ENCODE results near the gene LGALS7B. TPM values are rescaled to one million over a fixed set of nuclear protein-coding genes. Genes with fewer than 3 reads are reported as not detected.
"Not testable (repeated sequence)": the region's sequence is repeated elsewhere in the genome, so short reads cannot be mapped to it uniquely, and the experiment has no call there.

Gene LGALS7B
- total RNA-seq, 4 donors from 2014 or later = 3,936 to 6,716 (median 4,891) TPM

DNA sequence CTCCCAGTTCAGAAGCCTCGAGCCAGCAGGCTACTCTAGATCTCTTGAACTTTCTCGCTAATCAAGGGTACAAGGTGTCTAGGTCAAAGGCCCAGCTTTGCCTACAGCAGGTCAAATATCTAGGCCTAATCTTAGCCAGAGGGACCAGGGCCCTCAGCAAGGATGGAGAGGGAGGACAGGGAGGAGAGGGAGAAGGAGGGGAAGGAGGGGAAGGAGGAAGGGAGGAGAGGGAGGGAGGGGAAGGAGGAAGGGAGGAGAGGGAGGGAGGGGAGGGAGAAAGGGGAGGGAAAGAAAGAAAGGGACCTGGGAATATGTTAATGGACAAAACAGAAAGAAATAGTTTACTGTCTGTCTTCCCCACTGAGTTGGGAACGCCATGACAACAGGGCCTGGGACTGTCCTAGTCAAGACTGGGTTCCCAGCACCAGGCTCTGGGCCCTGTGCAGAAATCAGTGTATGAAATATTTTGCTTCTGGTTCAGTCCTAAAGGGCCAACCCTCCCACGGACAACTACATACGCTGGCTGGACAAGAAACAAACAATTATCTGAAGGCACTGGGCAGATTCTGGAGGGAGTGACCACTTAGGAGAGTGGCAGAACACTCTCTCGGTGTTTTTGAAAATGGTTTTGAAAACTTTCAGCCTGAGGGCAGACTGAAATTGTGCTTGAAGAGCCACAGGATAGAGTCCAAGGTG is 38.0 kb downstream of the LGALS7B start:
- WGBS, 2 donors = 77 to 78% methylated on average over 6 of the region's 6 CpGs
- no peak overlapping the region for H3K4me3 ChIP-seq (ENCODE audit: low read depth, poor library complexity, severe bottlenecking)
- DNase-seq (ENCODE audit: low spot score in 2 of 2) = no peak
- TF ChIP-seq, protein P1, sequence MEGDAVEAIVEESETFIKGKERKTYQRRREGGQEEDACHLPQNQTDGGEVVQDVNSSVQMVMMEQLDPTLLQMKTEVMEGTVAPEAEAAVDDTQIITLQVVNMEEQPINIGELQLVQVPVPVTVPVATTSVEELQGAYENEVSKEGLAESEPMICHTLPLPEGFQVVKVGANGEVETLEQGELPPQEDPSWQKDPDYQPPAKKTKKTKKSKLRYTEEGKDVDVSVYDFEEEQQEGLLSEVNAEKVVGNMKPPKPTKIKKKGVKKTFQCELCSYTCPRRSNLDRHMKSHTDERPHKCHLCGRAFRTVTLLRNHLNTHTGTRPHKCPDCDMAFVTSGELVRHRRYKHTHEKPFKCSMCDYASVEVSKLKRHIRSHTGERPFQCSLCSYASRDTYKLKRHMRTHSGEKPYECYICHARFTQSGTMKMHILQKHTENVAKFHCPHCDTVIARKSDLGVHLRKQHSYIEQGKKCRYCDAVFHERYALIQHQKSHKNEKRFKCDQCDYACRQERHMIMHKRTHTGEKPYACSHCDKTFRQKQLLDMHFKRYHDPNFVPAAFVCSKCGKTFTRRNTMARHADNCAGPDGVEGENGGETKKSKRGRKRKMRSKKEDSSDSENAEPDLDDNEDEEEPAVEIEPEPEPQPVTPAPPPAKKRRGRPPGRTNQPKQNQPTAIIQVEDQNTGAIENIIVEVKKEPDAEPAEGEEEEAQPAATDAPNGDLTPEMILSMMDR (IDR thresholded peaks at IDR 0.05) = no peak
- no peak for TF ChIP-seq POLR2A (IDR thresholded peaks at IDR 0.05)
- intact Hi-C loops (cut with DNase I; ENCODE audit: low total_unique reads) = no loop called here

DNA sequence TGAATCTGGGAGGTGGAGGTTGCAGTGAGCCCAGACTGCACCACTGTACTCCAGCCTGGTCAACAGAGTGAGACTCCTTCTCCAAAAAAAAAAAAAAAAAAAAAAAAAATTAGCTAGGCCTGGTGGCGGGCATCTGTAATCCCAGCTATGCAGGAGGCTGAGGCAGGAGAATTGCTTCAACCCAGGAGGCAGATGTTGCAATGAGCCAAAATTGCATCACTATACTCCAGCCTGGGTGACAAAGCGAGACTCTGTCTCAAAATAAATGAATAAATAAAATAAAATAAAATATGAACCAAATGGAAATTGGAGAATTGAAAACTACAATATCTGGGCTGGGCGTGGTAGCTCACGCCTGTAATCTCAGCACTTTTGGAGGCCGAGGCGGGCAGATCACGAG is 40.2 kb downstream of the LGALS7B start:
- H3K4me3 ChIP-seq (ENCODE audit: low read depth, poor library complexity, severe bottlenecking); DNase-seq (ENCODE audit: low spot score in 2 of 2); intact Hi-C loops (cut with DNase I; ENCODE audit: low total_unique reads): not testable (repeated sequence)
- 94 to 95% methylated on average over 7 of the region's 7 CpGs for WGBS, 2 donors

DNA sequence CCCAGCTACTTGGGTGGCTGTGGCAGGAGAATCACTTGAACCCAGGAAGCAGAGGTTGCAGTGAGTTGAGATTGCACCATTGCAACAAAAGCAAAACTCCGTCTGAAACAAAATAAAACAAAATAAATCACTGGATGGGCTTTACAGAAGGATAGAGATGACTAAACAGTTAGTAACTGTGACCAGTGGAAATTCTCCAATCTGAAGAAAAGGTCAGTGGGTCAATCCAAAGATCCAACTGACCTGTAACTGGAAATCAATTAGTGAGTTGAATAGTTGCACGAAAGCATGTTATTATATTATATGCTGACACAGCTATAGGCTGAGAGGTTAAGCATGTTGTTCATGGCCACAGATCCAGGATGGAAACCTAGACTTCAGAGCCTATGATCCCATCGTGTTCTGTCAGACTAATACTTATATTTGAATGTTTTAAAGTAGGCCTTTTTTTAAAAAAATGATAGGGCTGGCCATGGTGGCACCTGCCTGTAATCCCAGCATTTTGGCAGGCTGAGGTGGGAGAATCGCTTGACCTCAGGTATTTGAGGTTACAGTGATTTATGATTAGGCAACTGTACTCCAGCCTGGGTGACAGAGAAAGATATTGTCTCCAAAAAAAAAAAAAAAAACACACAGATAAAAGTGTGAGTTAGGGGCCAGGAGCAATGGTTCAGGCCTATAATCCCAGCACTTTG is 41.2 kb downstream of the LGALS7B start:
- 68 to 73% methylated on average over 4 of the region's 4 CpGs for WGBS, 2 donors
- no peak for DNase-seq (ENCODE audit: low spot score in 2 of 2)
- TF ChIP-seq, protein P1 (IDR thresholded peaks at IDR 0.05) = no peak
- no peak for TF ChIP-seq POLR2A (IDR thresholded peaks at IDR 0.05)
- no peak overlapping the region for H3K4me3 ChIP-seq (ENCODE audit: low read depth, poor library complexity, severe bottlenecking)
- intact Hi-C loops (cut with DNase I; ENCODE audit: low total_unique reads) = loop anchor here (10.0 kb wide), 1 partner anchor 195 kb away; no protein-coding TSS in a partner anchor

DNA sequence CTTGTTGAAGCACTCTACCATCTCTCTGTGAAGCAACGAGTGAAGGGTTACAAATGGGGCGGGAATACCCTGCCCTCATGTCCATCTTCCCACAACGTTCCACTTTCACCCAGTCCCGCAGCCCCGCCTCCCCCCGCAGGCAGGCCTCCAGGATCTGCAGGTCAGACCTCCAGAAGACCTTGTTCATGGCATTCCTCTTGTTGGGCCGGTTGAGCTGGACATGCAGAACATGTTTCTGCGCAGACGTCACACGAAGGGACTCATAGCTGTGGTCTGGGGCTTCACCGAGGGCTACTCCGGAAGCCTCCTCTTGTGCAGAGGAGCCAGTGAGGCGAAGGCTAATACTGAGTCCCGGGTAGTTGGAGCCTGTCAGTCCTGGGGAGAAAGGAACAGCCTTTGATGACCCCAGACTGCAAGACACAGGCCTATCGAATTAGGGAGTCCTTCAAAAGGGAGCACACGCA is 42.2 kb downstream of the LGALS7B start:
- intact Hi-C loops (cut with DNase I; ENCODE audit: low total_unique reads) = loop anchor here (10.0 kb wide), 1 partner anchor 196 kb away; no protein-coding TSS in a partner anchor
- peak in 1 of 2 donors; percentile 56 for DNase-seq (ENCODE audit: low spot score in 2 of 2)
- 7% methylated on average over 11 to 15 of the region's 16 CpGs for WGBS, 2 donors
- TF ChIP-seq, protein P1 (IDR thresholded peaks at IDR 0.05) = no peak
- no peak for TF ChIP-seq POLR2A (IDR thresholded peaks at IDR 0.05)
- H3K4me3 ChIP-seq (ENCODE audit: low read depth, poor library complexity, severe bottlenecking) = peak overlapping the region; percentile 60

DNA sequence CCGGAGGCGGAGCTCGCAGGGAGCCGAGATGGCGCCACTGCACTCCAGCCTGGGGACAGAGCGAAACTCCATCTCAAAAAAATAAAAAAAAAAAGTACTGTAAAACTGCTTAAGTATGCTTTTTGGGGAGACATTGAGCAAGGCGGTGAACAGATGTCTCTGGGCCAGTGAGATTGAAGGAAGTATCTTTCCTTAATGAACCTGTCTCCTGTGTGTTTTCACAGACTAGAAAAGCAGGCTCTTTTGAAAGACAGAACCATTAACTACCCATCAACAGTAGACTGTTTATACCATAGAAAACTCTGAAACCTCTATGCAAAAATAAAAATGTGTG is 44.1 kb downstream of the LGALS7B start:
- no peak overlapping the region for H3K4me3 ChIP-seq (ENCODE audit: low read depth, poor library complexity, severe bottlenecking)
- DNase-seq (ENCODE audit: low spot score in 2 of 2) = no peak
- TF ChIP-seq, protein P1 (IDR thresholded peaks at IDR 0.05) = no peak
- TF ChIP-seq POLR2A (IDR thresholded peaks at IDR 0.05) = no peak
- WGBS, 2 donors = 81 to 82% methylated on average over 7 of the region's 7 CpGs
- intact Hi-C loops (cut with DNase I; ENCODE audit: low total_unique reads) = loop anchor here (10.0 kb wide), 1 partner anchor 198 kb away; no protein-coding TSS in a partner anchor

DNA sequence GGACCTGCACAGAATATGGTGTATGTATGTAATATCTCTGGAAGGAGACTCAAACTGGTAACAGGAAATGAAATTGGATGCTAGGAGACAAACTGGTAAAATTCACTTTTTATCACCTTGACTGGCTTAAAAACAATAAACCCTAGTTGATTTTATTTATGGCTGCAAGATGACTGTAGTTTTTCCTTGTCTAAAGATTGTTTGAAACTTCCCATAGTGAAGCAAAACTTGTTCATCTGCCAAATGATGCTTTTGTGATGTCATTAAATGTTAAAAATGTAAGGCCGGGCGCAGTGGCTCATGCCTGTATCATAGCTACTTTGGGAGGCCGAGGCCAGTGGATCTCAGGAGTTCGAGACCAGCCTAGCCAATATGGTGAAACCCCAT is 45.1 kb downstream of the LGALS7B start:
- no peak overlapping the region for H3K4me3 ChIP-seq (ENCODE audit: low read depth, poor library complexity, severe bottlenecking)
- TF ChIP-seq, protein P1 (IDR thresholded peaks at IDR 0.05) = no peak
- TF ChIP-seq POLR2A (IDR thresholded peaks at IDR 0.05) = no peak
- intact Hi-C loops (cut with DNase I; ENCODE audit: low total_unique reads) = loop anchor here (10.0 kb wide), 1 partner anchor 199 kb away; no protein-coding TSS in a partner anchor
- DNase-seq (ENCODE audit: low spot score in 2 of 2) = no peak
- 92% methylated on average over 4 of the region's 4 CpGs for WGBS, 2 donors
